ENCODE measurements around the gene PTDSS2. TPM values are rescaled to one million over a fixed set of nuclear protein-coding genes. Genes with fewer than 3 reads are reported as not detected.

Gene PTDSS2
- total RNA-seq, 1 experiment from 2014 or later: 37.6 TPM

DNA sequence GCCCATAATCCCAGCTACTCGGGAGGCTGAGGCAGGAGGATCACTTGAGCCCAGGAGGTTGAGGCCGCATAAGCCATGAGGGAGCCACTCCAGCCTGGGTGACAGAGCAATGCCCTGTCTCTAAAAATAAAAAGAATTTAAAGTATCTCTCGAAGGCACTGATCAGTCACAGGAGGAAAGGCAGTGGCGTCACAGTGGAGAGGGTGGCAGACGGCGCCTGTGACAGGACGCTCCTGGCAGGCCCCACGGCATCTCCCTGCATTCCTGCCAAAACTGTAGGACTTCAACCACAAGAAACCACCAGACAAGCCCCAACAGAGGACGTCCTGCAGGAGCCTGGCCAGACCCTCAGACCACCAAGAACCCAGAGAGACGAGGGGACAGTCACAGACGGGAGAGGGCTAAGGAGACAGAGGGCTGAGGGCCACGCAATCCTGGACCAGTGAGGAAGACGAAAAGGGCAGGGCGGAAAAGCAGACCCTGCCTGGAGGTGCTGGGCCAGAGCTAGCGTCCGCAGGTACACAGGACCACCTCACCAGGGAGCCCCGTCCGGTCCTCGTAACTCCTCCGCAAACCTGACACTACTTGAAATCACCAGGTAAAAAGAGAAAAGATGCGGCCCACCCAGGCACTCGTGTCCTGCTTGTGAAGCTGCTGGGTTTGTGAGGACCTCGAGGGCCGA lies 51.1 kb downstream of the PTDSS2 start:
- ChIA-PET POLR2A (ENCODE audit: low non-redundant PET) (no interaction called here), CTCF (no interaction called here)
- H3K4me1 ChIP-seq (ENCODE audit: insufficient read depth, low read length, poor library complexity, severe bottlenecking): peaks cover 14% of the 10 kb centered on the region
- peaks cover 29% of the 10 kb centered on the region for H3K36me3 ChIP-seq (ENCODE audit: insufficient read depth, low read length, poor library complexity, severe bottlenecking)
- DNase-seq (ENCODE audit: low spot score): no peak
- no peaks in the 10 kb centered on the region for H3K9me3 ChIP-seq (ENCODE audit: low read depth, low read length, poor library complexity, severe bottlenecking)
- H3K27me3 ChIP-seq (replicated peaks; ENCODE audit: insufficient read depth, low read depth, low read length, poor library complexity): no peaks in the 10 kb centered on the region
- intact Hi-C loops (cut with micrococcal nuclease; ENCODE audit: unreplicated experiment): no loop called here
- TF ChIP-seq, protein P1, sequence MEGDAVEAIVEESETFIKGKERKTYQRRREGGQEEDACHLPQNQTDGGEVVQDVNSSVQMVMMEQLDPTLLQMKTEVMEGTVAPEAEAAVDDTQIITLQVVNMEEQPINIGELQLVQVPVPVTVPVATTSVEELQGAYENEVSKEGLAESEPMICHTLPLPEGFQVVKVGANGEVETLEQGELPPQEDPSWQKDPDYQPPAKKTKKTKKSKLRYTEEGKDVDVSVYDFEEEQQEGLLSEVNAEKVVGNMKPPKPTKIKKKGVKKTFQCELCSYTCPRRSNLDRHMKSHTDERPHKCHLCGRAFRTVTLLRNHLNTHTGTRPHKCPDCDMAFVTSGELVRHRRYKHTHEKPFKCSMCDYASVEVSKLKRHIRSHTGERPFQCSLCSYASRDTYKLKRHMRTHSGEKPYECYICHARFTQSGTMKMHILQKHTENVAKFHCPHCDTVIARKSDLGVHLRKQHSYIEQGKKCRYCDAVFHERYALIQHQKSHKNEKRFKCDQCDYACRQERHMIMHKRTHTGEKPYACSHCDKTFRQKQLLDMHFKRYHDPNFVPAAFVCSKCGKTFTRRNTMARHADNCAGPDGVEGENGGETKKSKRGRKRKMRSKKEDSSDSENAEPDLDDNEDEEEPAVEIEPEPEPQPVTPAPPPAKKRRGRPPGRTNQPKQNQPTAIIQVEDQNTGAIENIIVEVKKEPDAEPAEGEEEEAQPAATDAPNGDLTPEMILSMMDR (conservative IDR thresholded peaks at IDR 0.05; ENCODE audit: low read depth, low read length): no peak
- TF ChIP-seq EZH2 (IDR thresholded peaks at IDR 0.05; ENCODE audit: borderline replicate concordance, low read depth, low read length, poor library complexity, severe bottlenecking): no peak
- H3K27ac ChIP-seq (ENCODE audit: low read depth, low read length, poor library complexity, severe bottlenecking): no peak overlapping the region
- no TSS peak for BruUV-seq (replicated peaks)
- H3K4me3 ChIP-seq (ENCODE audit: low read depth, low read length, poor library complexity, severe bottlenecking): no peak overlapping the region

DNA sequence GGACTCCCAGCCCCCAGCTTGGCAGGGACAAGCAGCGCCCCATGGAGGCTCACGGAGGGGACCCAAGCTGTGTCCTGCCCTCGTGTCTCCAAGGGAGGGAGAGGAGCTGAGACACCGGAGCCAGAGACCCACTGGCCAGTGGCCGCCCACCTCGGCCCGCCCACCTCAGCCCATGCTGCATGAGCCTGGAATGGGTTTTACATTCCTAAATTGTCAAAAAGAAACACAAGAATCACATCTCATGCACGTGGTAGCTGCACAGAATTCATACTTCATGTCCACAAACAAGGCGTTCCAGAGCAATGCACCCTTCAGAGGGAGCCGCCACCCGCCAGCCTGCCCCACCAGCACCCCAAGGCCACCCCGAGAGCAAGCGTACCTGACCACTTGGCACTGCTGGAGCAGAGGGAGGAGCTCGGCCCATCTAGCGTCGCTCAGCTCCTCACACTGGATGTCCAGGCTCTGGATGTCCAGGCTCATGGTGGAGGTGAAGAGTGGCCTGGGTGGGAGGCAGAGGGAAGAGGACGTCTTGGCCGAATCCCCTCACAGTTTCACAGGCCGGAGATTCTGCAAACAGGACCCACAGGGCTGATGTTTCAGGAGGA lies 51.7 kb downstream of the PTDSS2 start:
- intact Hi-C loops (cut with micrococcal nuclease; ENCODE audit: unreplicated experiment): no loop called here
- no peak overlapping the region for H3K4me3 ChIP-seq (ENCODE audit: low read depth, low read length, poor library complexity, severe bottlenecking)

DNA sequence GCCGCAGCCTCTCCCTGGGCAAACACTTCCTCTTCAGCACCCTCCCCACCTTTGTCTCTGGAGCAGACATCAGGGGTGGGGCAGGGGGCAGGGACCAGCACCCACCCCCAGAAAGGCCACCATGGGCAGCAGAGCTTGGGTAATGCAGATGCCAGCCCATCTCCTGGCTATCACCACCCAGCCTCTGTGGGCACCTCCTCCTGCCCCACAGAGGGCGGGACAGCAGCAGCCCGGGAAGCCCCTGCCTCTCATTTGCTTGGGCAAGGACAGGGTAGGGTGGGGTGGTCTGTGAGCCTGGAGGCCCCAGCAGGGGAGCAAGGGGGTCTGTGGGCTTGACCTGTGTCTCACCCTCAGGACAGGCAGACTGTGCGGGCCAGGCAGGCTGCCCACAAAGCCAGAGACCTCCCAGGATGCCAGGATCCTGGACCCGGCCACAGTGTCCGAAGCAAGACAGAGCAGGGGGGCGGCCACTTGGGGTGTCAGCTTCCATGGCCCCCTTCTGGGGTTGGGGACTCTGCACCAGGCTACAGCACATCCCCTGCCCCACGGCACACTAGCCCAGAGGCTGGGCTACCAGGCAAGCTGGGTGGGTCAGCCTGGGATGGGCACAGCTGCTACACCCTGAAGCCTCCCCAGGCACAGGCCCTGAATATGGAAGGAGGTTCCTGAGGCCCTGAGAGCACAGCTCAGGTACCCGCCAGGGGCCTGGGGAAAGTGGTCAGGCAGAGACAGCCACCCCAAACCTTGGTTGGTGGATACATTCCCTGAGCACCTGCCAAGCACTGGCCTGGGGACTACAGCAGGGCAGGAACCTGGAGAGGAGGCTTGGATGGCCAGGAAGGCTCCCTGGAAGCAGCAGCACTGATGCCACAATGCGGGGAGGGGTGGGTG lies 52.5 kb downstream of the PTDSS2 start:
- H3K36me3 ChIP-seq (ENCODE audit: insufficient read depth, low read length, poor library complexity, severe bottlenecking): peaks cover 29% of the 10 kb centered on the region
- CTCF ChIA-PET: no interaction called here

More for the DNA sequence above, 51.7 kb downstream of the PTDSS2 start:
- CTCF ChIA-PET: no interaction called here
- no peak for DNase-seq (ENCODE audit: low spot score)
- BruUV-seq (replicated peaks): no TSS peak
- Histone ChIP-seq H3K9me3 (ENCODE audit: low read depth, low read length, poor library complexity, severe bottlenecking) (no peaks in the 10 kb centered on the region), H3K36me3 (ENCODE audit: insufficient read depth, low read length, poor library complexity, severe bottlenecking) (peaks cover 29% of the 10 kb centered on the region), H3K27me3 (replicated peaks; ENCODE audit: insufficient read depth, low read depth, low read length, poor library complexity) (no peaks in the 10 kb centered on the region), H3K4me1 (ENCODE audit: insufficient read depth, low read length, poor library complexity, severe bottlenecking) (peaks cover 14% of the 10 kb centered on the region), H3K27ac (ENCODE audit: low read depth, low read length, poor library complexity, severe bottlenecking) (no peak overlapping the region)
- POLR2A ChIA-PET (ENCODE audit: low non-redundant PET): no interaction called here
- TF ChIP-seq, protein P1 (conservative IDR thresholded peaks at IDR 0.05; ENCODE audit: low read depth, low read length): no peak
- no peak for TF ChIP-seq EZH2 (IDR thresholded peaks at IDR 0.05; ENCODE audit: borderline replicate concordance, low read depth, low read length, poor library complexity, severe bottlenecking)

More for the DNA sequence above, 52.5 kb downstream of the PTDSS2 start:
- Histone ChIP-seq H3K4me1 (ENCODE audit: insufficient read depth, low read length, poor library complexity, severe bottlenecking) (peaks cover 14% of the 10 kb centered on the region), H3K4me3 (ENCODE audit: low read depth, low read length, poor library complexity, severe bottlenecking) (no peak overlapping the region), H3K27me3 (replicated peaks; ENCODE audit: insufficient read depth, low read depth, low read length, poor library complexity) (no peaks in the 10 kb centered on the region), H3K27ac (ENCODE audit: low read depth, low read length, poor library complexity, severe bottlenecking) (no peak overlapping the region), H3K9me3 (ENCODE audit: low read depth, low read length, poor library complexity, severe bottlenecking) (no peaks in the 10 kb centered on the region)
- intact Hi-C loops (cut with micrococcal nuclease; ENCODE audit: unreplicated experiment): no loop called here
- TF ChIP-seq EZH2 (IDR thresholded peaks at IDR 0.05; ENCODE audit: borderline replicate concordance, low read depth, low read length, poor library complexity, severe bottlenecking): no peak
- TF ChIP-seq, protein P1 (conservative IDR thresholded peaks at IDR 0.05; ENCODE audit: low read depth, low read length): no peak
- DNase-seq (ENCODE audit: low spot score): no peak
- POLR2A ChIA-PET (ENCODE audit: low non-redundant PET): no interaction called here
- BruUV-seq (replicated peaks): no TSS peak

Measured in A673 (cell line).